ENCODE results near the gene ENPP7.
A peak's percentile ranks its signal among the peaks of the same experiment; 100 is the strongest.
"Not testable (repeated sequence)": the region's sequence is repeated elsewhere in the genome, so short reads cannot be mapped to it uniquely, and the experiment has no call there.

ENPP7 gene

GRCh38 chr17:79750650-79751545 lies 20.2 kb downstream of the ENPP7 start:
- no peak for DNase-seq

- DNase-seq = no peak
Measured at GRCh38 chr17:79752175-79752574, 21.4 kb downstream of the ENPP7 start.

GRCh38 chr17:79754370-79754769 lies 23.6 kb downstream of the ENPP7 start:
- no peak for DNase-seq

- DNase-seq = not testable (repeated sequence)
Measured at GRCh38 chr17:79754903-79755302, 24.2 kb downstream of the ENPP7 start.

- DNase-seq = no peak
Measured at GRCh38 chr17:79755591-79755990, 24.8 kb downstream of the ENPP7 start.

GRCh38 chr17:79757140-79757745 lies 26.5 kb downstream of the ENPP7 start:
- DNase-seq = no peak

- no peak for DNase-seq
Measured at GRCh38 chr17:79758271-79758670, 27.5 kb downstream of the ENPP7 start.

GRCh38 chr17:79760197-79760906 lies 29.6 kb downstream of the ENPP7 start:
- no peak for DNase-seq

- no peak for DNase-seq
Measured at GRCh38 chr17:79761894-79762589, 31.3 kb downstream of the ENPP7 start.

- DNase-seq = no peak
Measured at GRCh38 chr17:79765708-79766107, 35.0 kb downstream of the ENPP7 start.

GRCh38 chr17:79769570-79770506 lies 39.1 kb downstream of the ENPP7 start:
- no peak for DNase-seq

- no peak for DNase-seq
Measured at GRCh38 chr17:79771276-79771675, 40.5 kb downstream of the ENPP7 start.

- DNase-seq = not testable (repeated sequence)
Measured at GRCh38 chr17:79772726-79773125, 42.0 kb downstream of the ENPP7 start.

- no peak for DNase-seq
Measured at GRCh38 chr17:79774561-79774975, 43.8 kb downstream of the ENPP7 start.

- DNase-seq = no peak
Measured at GRCh38 chr17:79775632-79776031, 44.9 kb downstream of the ENPP7 start.

- peak; percentile 50 for DNase-seq
Measured at GRCh38 chr17:79776376-79777119, 45.8 kb downstream of the ENPP7 start.

- no peak for DNase-seq
Measured at GRCh38 chr17:79777120-79777893, 46.6 kb downstream of the ENPP7 start.

- DNase-seq = peak; percentile 38
Measured at GRCh38 chr17:79777894-79778503, 47.3 kb downstream of the ENPP7 start, which contains the start of gene CBX2. CBX2 (plus strand) TSS chr17:79778148; CDS start chr17:79778236, 88 bp downstream.

- no peak for DNase-seq
Measured at GRCh38 chr17:79778504-79779083, 47.9 kb downstream of the ENPP7 start.

Measured in NCI-H526 treated with DMSO at 0.1 percent for 48 hours (cell line).